ENCODE results near the gene SLC22A13.

- TF ChIP-seq CTCF (IDR thresholded peaks at IDR 0.05): no peak
- TF ChIP-seq POLR2A (IDR thresholded peaks at IDR 0.05): no peak
Measured at GRCh38 chr3:38312356-38312755, 46.7 kb downstream of the SLC22A13 start.

Measured in testis (tissue), 2 donors.